Neural cell (in vitro differentiated cells): ENCODE data around the gene SLC24A3. TPM values are rescaled to one million over a fixed set of nuclear protein-coding genes. Genes with fewer than 3 reads are reported as not detected.
A peak's percentile ranks its signal among the peaks of the same experiment; 100 is the strongest.

ENCODE experiments used
- H2AFZ ChIP-seq: fragments of 200-600, 300-800 bp; sonication (generic), shearing (Covaris generic); 2 replicates; pipeline ENCODE4 v1.6.0; 2014; ENCODE audit warnings: low read depth, mild to moderate bottlenecking, antibody characterized with exemption, low read length, moderate library complexity
- H3F3A ChIP-seq: fragments of 200-600 bp; shearing (Covaris generic); 2 replicates; pipeline ENCODE4 v1.6.1; 2016; ENCODE audit warnings: mild to moderate bottlenecking, moderate library complexity, mixed read lengths, antibody characterized with exemption, low read length; ENCODE audit not compliant: insufficient read depth, poor library complexity, severe bottlenecking
- H3K27ac ChIP-seq: fragments of 200-600, 300-800 bp; sonication (generic), shearing (Covaris generic); 2 replicates; pipeline ENCODE4 v1.5.1; 2014; ENCODE audit warnings: mild to moderate bottlenecking, low read length, moderate library complexity
- H3K27me3 ChIP-seq: fragments of 300-800, 200-600 bp; sonication (generic), shearing (Covaris generic); 2 replicates; pipeline ENCODE4 v1.6.0; 2014; ENCODE audit warnings: mild to moderate bottlenecking, low read depth, low read length, moderate library complexity; ENCODE audit not compliant: insufficient read depth
- H3K36me3 ChIP-seq: fragments of 300-800, 200-600 bp; sonication (generic), shearing (Covaris generic); 2 replicates; pipeline ENCODE4 v1.5.1; 2014; ENCODE audit warnings: mild to moderate bottlenecking, antibody characterized with exemption, low read length, moderate library complexity; ENCODE audit not compliant: insufficient read depth
- H3K4me2 ChIP-seq: fragments of 300-800, 200-600 bp; sonication (generic), shearing (Covaris generic); 2 replicates; pipeline ENCODE4 v1.6.0; 2014; ENCODE audit warnings: mild to moderate bottlenecking, low read length
- H3K4me3 ChIP-seq: fragments of 300-800, 200-600 bp; sonication (generic), shearing (Covaris generic); 2 replicates; pipeline ENCODE4 v1.5.1; 2014; ENCODE audit warnings: mild to moderate bottlenecking, low read length, moderate library complexity
- H3K79me2 ChIP-seq: fragments of 200-600 bp; shearing (Covaris generic); replicated peaks from 2 replicates; pipeline ENCODE4 v1.6.0; 2014; ENCODE audit warnings: mild to moderate bottlenecking, low read length, moderate library complexity; ENCODE audit not compliant: insufficient read depth
- H3K9ac ChIP-seq: fragments of 300-800, 200-600 bp; sonication (generic), shearing (Covaris generic); 2 replicates; pipeline ENCODE4 v1.6.1; 2016; ENCODE audit warnings: mild to moderate bottlenecking, low read length, mixed read lengths
- H3K9me2 ChIP-seq: fragments of 200-600 bp; shearing (Covaris generic); 2 replicates; pipeline ENCODE4 v1.6.1; 2016; ENCODE audit warnings: mild to moderate bottlenecking, low read length, mixed read lengths; ENCODE audit not compliant: insufficient read depth
- H3K9me3 ChIP-seq: fragments of 200-600, 300-800 bp; sonication (generic), shearing (Covaris generic); 2 replicates; pipeline ENCODE4 v1.6.1; 2016; ENCODE audit warnings: mild to moderate bottlenecking, mixed run types, low read length, moderate library complexity, mixed read lengths
- H4K20me1 ChIP-seq: fragments of 200-600 bp; shearing (Covaris generic); 2 replicates; pipeline ENCODE4 v1.6.1; 2016; ENCODE audit warnings: mild to moderate bottlenecking, mixed run types; ENCODE audit not compliant: insufficient read depth
- CTCF ChIP-seq: fragments of 450-650 bp; IDR thresholded peaks from 2 replicates; pipeline ENCODE4 v1.5.1; 2014; ENCODE audit warnings: antibody characterized with exemption, mild to moderate bottlenecking, moderate library complexity; ENCODE audit not compliant: poor library complexity, severe bottlenecking
- EP300 ChIP-seq: fragments of 450-650 bp; conservative IDR thresholded peaks from 2 replicates; pipeline ENCODE4 v1.6.1; 2014; ENCODE audit warnings: antibody characterized with exemption, mild to moderate bottlenecking, moderate library complexity; ENCODE audit not compliant: poor library complexity, severe bottlenecking
- EZH2 ChIP-seq: fragments of 200-600, 300-800 bp; shearing (Covaris generic), sonication (generic); IDR thresholded peaks from 2 replicates; pipeline ENCODE4 v1.6.1; 2014; ENCODE audit warnings: antibody characterized with exemption, low read length, borderline replicate concordance, mild to moderate bottlenecking; ENCODE audit not compliant: insufficient read depth, poor library complexity, severe bottlenecking
- MXI1 ChIP-seq: fragments of 450-650 bp; conservative IDR thresholded peaks from 2 replicates; pipeline ENCODE4 v1.6.1; 2014; ENCODE audit warnings: antibody characterized with exemption, mild to moderate bottlenecking; ENCODE audit not compliant: poor library complexity, severe bottlenecking
- POLR2AphosphoS5 ChIP-seq: IDR thresholded peaks from 2 replicates; pipeline ENCODE4 v1.6.1; 2012
- REST ChIP-seq: IDR thresholded peaks from 2 replicates; pipeline ENCODE4 v1.6.1; 2012; ENCODE audit warnings: borderline replicate concordance
- TAF1 ChIP-seq: IDR thresholded peaks from 2 replicates; pipeline ENCODE4 v1.6.1; 2012; ENCODE audit warnings: low read depth
- polyA plus RNA-seq: library from polyadenylated mRNA; depleted of rRNA; stranded (reverse); fragments of >200 nt; gene quantifications from 2 replicates; pipeline ENCODE4 v1.2.3, GENCODE V29; 2014

SLC24A3 gene
- polyA plus RNA-seq, 1 donor from 2014 or later = 6.5 TPM

GRCh38 chr20:19756761-19757486 lies 544.5 kb downstream of the SLC24A3 start:
- Histone ChIP-seq H3K9me3 (no peaks in the 10 kb centered on the region), H3K9ac (peak overlapping the region; percentile 85), H3K27ac (peak overlapping the region; percentile 77)

GRCh38 chr20:19757487-19758132 lies 545.2 kb downstream of the SLC24A3 start:
- peaks cover 6% of the 10 kb centered on the region for H3F3A ChIP-seq
- TF ChIP-seq POLR2AphosphoS5 (peak; percentile 48), TAF1 (peak; percentile 19), EZH2 (no peak)
- no peaks in the 10 kb centered on the region for H4K20me1 ChIP-seq
- peak overlapping the region; percentile 85 for H3K9ac ChIP-seq
- peak overlapping the region; percentile 80 for H2AFZ ChIP-seq
- H3K79me2 ChIP-seq = peaks cover 26% of the 10 kb centered on the region
- no peaks in the 10 kb centered on the region for H3K27me3 ChIP-seq
- peak overlapping the region; percentile 77 for H3K27ac ChIP-seq
- peak overlapping the region; percentile 50 for H3K4me2 ChIP-seq
- no peaks in the 10 kb centered on the region for H3K36me3 ChIP-seq
- H3K9me3 ChIP-seq = no peaks in the 10 kb centered on the region
- H3K9me2 ChIP-seq = no peaks in the 10 kb centered on the region
- H3K4me3 ChIP-seq = peak overlapping the region; percentile 90

More at GRCh38 chr20:19756761-19757486, 544.5 kb downstream of the SLC24A3 start:
- Histone ChIP-seq H3K79me2 (peaks cover 23% of the 10 kb centered on the region), H3K36me3 (no peaks in the 10 kb centered on the region), H3F3A (peaks cover 6% of the 10 kb centered on the region), H4K20me1 (no peaks in the 10 kb centered on the region), H3K4me2 (peak overlapping the region; percentile 50), H3K4me3 (peak overlapping the region; percentile 90), H2AFZ (peak overlapping the region; percentile 80), H3K27me3 (no peaks in the 10 kb centered on the region), H3K9me2 (no peaks in the 10 kb centered on the region)
- TF ChIP-seq MXI1 = no peak
- TF ChIP-seq REST = no peak
- peak; percentile 9 for TF ChIP-seq CTCF
- TF ChIP-seq EP300 = no peak
- no peak for TF ChIP-seq EZH2
